Small intestine (tissue), 7 donors: ENCODE measurements around the gene SEC23A. TPM values are rescaled to one million over a fixed set of nuclear protein-coding genes. Genes with fewer than 3 reads are reported as not detected.
A peak's percentile ranks its signal among the peaks of the same experiment; 100 is the strongest.
"Not testable (repeated sequence)": the region's sequence is repeated elsewhere in the genome, so short reads cannot be mapped to it uniquely, and the experiment has no call there.

Experiments used
- DNase-seq, 2 donors: peaks; one replicate each; pipeline versions ENCODE4 v3.0.0 to v3.0.0-alpha.2; 2013
- FAIRE-seq: peaks from 2 replicates; lab custom pipeline; 2012; peaks lifted over from hg19 to GRCh38; lab: Jason Lieb, UNC
- H3K27ac ChIP-seq, 3 donors: one replicate each; pipeline ENCODE4 v1.5.1; 2013; ENCODE audit warnings: low read length in 2 of 3, mild to moderate bottlenecking in 2 of 3, control low read depth in 1 of 3, inconsistent platforms in 1 of 3, low read depth in 1 of 3, moderate library complexity in 1 of 3
- H3K27me3 ChIP-seq, 3 donors: one replicate each; pipeline ENCODE4 v1.6.1; 2013; ENCODE audit warnings: low read length in 3 of 3, inconsistent platforms in 1 of 3; ENCODE audit not compliant: control insufficient read depth in 3 of 3, insufficient read depth in 3 of 3
- H3K36me3 ChIP-seq, 3 donors: one replicate each; pipeline ENCODE4 v1.6.1; 2013; ENCODE audit warnings: low read length in 3 of 3, inconsistent platforms in 1 of 3, low read depth in 1 of 3, mild to moderate bottlenecking in 1 of 3, moderate library complexity in 1 of 3; ENCODE audit not compliant: control insufficient read depth in 3 of 3, insufficient read depth in 2 of 3
- H3K4me1 ChIP-seq, 3 donors: one replicate each; pipeline ENCODE4 v1.6.1; 2013; ENCODE audit warnings: low read length in 2 of 3, inconsistent platforms in 1 of 3, low read depth in 1 of 3, mild to moderate bottlenecking in 1 of 3, moderate library complexity in 1 of 3; ENCODE audit not compliant: control insufficient read depth in 3 of 3, insufficient read depth in 2 of 3
- H3K4me3 ChIP-seq, 3 donors: one replicate each; pipeline ENCODE4 v1.5.1; 2013; ENCODE audit warnings: low read length in 3 of 3, control low read depth in 1 of 3, inconsistent platforms in 1 of 3, low read depth in 1 of 3, mild to moderate bottlenecking in 1 of 3, moderate library complexity in 1 of 3
- H3K9me3 ChIP-seq, 2 donors: one replicate each; pipeline ENCODE4 v1.6.1; 2013; ENCODE audit warnings: low read depth in 1 of 2, low read length in 1 of 2; ENCODE audit not compliant: control insufficient read depth in 2 of 2, insufficient read depth in 1 of 2
- WGBS, 3 donors: extraction: QIAGEN DNeasy Blood & Tissue Kit; methylation state at CpG; one replicate each; pipeline ENCODE4 v1.1.7; 2013; 5-methylcytosine and 5-hydroxymethylcytosine counted together
- polyA plus RNA-seq, 4 donors: library from polyadenylated mRNA; stranded (reverse) in 3 of 4; unstranded in 1 of 4; fragments of 200-250 nt in 3 of 4; fragments of 120-200 nt in 1 of 4; gene quantifications; one replicate each; pipeline versions ENCODE4 v1.2.1 to v1.2.3, GENCODE V29; 2013
- donor health status: healthy with polysubstance abuse.
- donor health status: control.
- donor health status: control.
- donor health status: Bipolar disorder and iron deficiency.
- donor health status: healthy.

Gene SEC23A
- polyA plus RNA-seq, 4 donors: 26.9 to 96.9 (median 78.1) TPM

- no peaks in the 10 kb centered on the region for H3K27me3 ChIP-seq
- DNase-seq: peak; percentile 95 to 99
- no peaks in the 10 kb centered on the region for H3K9me3 ChIP-seq
- peak overlapping the region in 2 of 3 donors; percentile 17 to 63 for H3K27ac ChIP-seq
- peaks cover 0 to 2% (median 0%) of the 10 kb centered on the region in 3 donors for H3K36me3 ChIP-seq
- H3K4me3 ChIP-seq: no peak overlapping the region
- H3K4me1 ChIP-seq: peaks cover 3 to 27% (median 5%) of the 10 kb centered on the region in 3 donors
- WGBS, 3 donors: 28 to 66% (median 47%) methylated on average over 12 of the region's 12 CpGs
- peak; percentile 84 for FAIRE-seq
Observed at GRCh38 chr14:39023939-39024871, 78.8 kb downstream of the SEC23A start.

GRCh38 chr14:39017096-39018016 lies 85.7 kb downstream of the SEC23A start:
- H3K4me1 ChIP-seq, H3K36me3 ChIP-seq, DNase-seq, H3K27ac ChIP-seq, H3K27me3 ChIP-seq, FAIRE-seq, H3K4me3 ChIP-seq, H3K9me3 ChIP-seq: not testable (repeated sequence)
- 41 to 66% (median 61%) methylated on average over 32 of the region's 33 CpGs for WGBS, 3 donors

- 72 to 78% (median 73%) methylated on average over 4 of the region's 4 CpGs for WGBS, 3 donors
- Histone ChIP-seq H3K27ac (no peak overlapping the region), H3K4me3 (no peak overlapping the region), H3K9me3 (no peaks in the 10 kb centered on the region), H3K36me3 (peaks cover 0 to 3% (median 2%) of the 10 kb centered on the region in 3 donors), H3K27me3 (no peaks in the 10 kb centered on the region), H3K4me1 (no peaks in the 10 kb centered on the region)
- DNase-seq (no peak), FAIRE-seq (no peak)
Observed at GRCh38 chr14:39016733-39017095, 86.3 kb downstream of the SEC23A start.

DNA sequence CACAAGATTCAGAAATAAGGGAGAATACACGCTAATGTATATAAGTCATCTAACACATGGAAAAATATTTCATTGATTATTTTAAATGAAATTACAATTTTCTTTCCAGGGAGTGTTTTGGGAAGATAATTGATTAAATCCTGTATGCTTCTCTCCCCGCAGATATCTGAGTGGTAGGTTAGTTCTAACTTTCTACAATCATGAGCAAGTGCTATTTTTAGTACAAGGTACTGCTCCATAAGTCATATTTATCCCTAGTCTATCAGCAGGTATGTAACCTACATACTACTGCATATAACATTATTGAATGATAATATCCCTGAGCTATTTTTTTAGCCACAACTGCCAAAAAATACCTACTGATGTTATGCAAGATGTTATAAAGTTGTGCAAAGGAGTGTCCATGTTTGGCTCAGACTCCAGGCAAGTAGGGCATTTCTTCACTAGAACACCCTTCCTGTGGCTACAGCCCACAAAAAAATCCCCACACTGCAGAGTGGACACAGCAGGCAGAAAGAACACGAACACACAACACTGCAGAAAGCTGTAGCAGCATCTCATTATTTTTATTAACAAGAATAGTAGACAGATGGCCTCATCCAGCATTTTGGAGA lies 87.0 kb downstream of the SEC23A start:
- Histone ChIP-seq H3K27me3 (no peaks in the 10 kb centered on the region), H3K36me3 (peaks cover 0 to 3% (median 2%) of the 10 kb centered on the region in 3 donors), H3K4me3 (no peak overlapping the region), H3K4me1 (no peaks in the 10 kb centered on the region), H3K27ac (no peak overlapping the region), H3K9me3 (no peaks in the 10 kb centered on the region)
- no peak for FAIRE-seq
- 91 to 98% (median 94%) methylated on average over 3 of the region's 3 CpGs for WGBS, 3 donors
- DNase-seq: no peak

- no peak overlapping the region for H3K27ac ChIP-seq
- H3K9me3 ChIP-seq: no peaks in the 10 kb centered on the region
- no peaks in the 10 kb centered on the region for H3K27me3 ChIP-seq
- no peak overlapping the region for H3K4me3 ChIP-seq
- H3K36me3 ChIP-seq: peaks cover 0 to 3% (median 2%) of the 10 kb centered on the region in 3 donors
- 24 to 30% (median 29%) methylated on average over 5 of the region's 5 CpGs for WGBS, 3 donors
- no peaks in the 10 kb centered on the region for H3K4me1 ChIP-seq
- FAIRE-seq (no peak), DNase-seq (peak; percentile 36 to 56)
Observed at GRCh38 chr14:39015360-39015961, 87.6 kb downstream of the SEC23A start.

GRCh38 chr14:39014460-39014859 lies 88.6 kb downstream of the SEC23A start:
- H3K27me3 ChIP-seq: no peaks in the 10 kb centered on the region
- FAIRE-seq: no peak
- H3K4me3 ChIP-seq: no peak overlapping the region
- no peaks in the 10 kb centered on the region for H3K4me1 ChIP-seq
- H3K36me3 ChIP-seq: peaks cover 0 to 3% (median 2%) of the 10 kb centered on the region in 3 donors
- no peak for DNase-seq
- no peak overlapping the region for H3K27ac ChIP-seq
- H3K9me3 ChIP-seq: no peaks in the 10 kb centered on the region
- 68 to 72% (median 70%) methylated on average over 1 of the region's 1 CpG for WGBS, 3 donors

GRCh38 chr14:39008965-39009364 lies 94.1 kb downstream of the SEC23A start:
- WGBS, 3 donors: 69 to 84% (median 73%) methylated on average over 1 of the region's 1 CpG
- not testable (repeated sequence) for H3K36me3 ChIP-seq, H3K27ac ChIP-seq, H3K27me3 ChIP-seq, DNase-seq, H3K9me3 ChIP-seq, H3K4me1 ChIP-seq, FAIRE-seq, H3K4me3 ChIP-seq
